K562 (cell line): ENCODE results near the gene MACROD2.

Experiments
- BRD4 ChIP-seq: fragments of 200-600 bp; sonication (generic); IDR thresholded peaks from 2 replicates; pipeline ENCODE4 v1.6.1; 2017; ENCODE audit warnings: inconsistent platforms
- CREM ChIP-seq: IDR thresholded peaks from 2 replicates; pipeline ENCODE4 v1.6.1; 2014; ENCODE audit warnings: antibody characterized with exemption, low read depth
- ELF1 ChIP-seq: fragments of 200-800 bp; sonication (Bioruptor generic); IDR thresholded peaks from 2 replicates; pipeline ENCODE4 v1.6.1; 2016; ENCODE audit warnings: missing genetic modification characterization, missing compliant biosample characterization
- EZH2 ChIP-seq: IDR thresholded peaks from 2 replicates; pipeline ENCODE4 v1.6.1; 2012; ENCODE audit warnings: low read depth, mild to moderate bottlenecking, inconsistent platforms, low read length, borderline replicate concordance
- GABPA ChIP-seq: fragments of 200-800 bp; sonication (Bioruptor generic); conservative IDR thresholded peaks from 2 replicates; pipeline ENCODE4 v1.6.1; 2016; ENCODE audit warnings: low read depth, missing genetic modification characterization, missing compliant biosample characterization
- GABPB1 ChIP-seq: sonication (generic); formaldehyde crosslinking; IDR thresholded peaks from 2 replicates; pipeline ENCODE4 v1.8.0; 2022; ENCODE audit warnings: mild to moderate bottlenecking, missing genetic modification reagents
- MEF2A ChIP-seq: IDR thresholded peaks from 2 replicates; pipeline ENCODE4 v1.6.1; 2011; ENCODE audit warnings: low read depth, mild to moderate bottlenecking, low read length, moderate library complexity; ENCODE audit not compliant: control insufficient read depth
- RBBP5 ChIP-seq: fragments of 200-600 bp; sonication (generic); IDR thresholded peaks from 2 replicates; pipeline ENCODE4 v1.6.1; 2012; ENCODE audit warnings: borderline replicate concordance, mild to moderate bottlenecking, low read length, control low read depth, inconsistent platforms; ENCODE audit not compliant: insufficient read depth, poor library complexity, severe bottlenecking
- REST ChIP-seq, 2 experiments: fragments of 450-650 bp; formaldehyde crosslinking in 1 of 2; IDR thresholded peaks; 2 replicates each; pipeline versions ENCODE4 v1.4.0 to v1.6.1; 2014 to 2020; ENCODE audit warnings: mild to moderate bottlenecking in 2 of 2, borderline replicate concordance in 1 of 2, low read depth in 1 of 2
- TAF7 ChIP-seq: fragments of 450-650 bp; IDR thresholded peaks from 2 replicates; pipeline ENCODE4 v1.6.1; 2016; ENCODE audit warnings: missing genetic modification characterization, missing compliant biosample characterization
- TF ChIP-seq, protein P1 (sequence below), 3 experiments: IDR thresholded peaks in 2 of 3; conservative IDR thresholded peaks in 1 of 3; 2 replicates each; pipeline ENCODE4 v1.5.1; 2011 to 2012; ENCODE audit warnings: low read length in 3 of 3, mild to moderate bottlenecking in 3 of 3, control low read depth in 2 of 3, improper control_type of control experiment in 1 of 3, inconsistent platforms in 1 of 3, low read depth in 1 of 3, mixed read lengths in 1 of 3, moderate library complexity in 1 of 3; ENCODE audit not compliant: insufficient read depth in 2 of 3
- TF ChIP-seq, protein P2 (sequence below): IDR thresholded peaks from 2 replicates; pipeline ENCODE4 v1.6.1; 2016; ENCODE audit warnings: missing genetic modification characterization, missing compliant biosample characterization

GRCh38 chr20:14193885-14194284 is 198.6 kb downstream of the MACROD2 start:
- TF ChIP-seq TAF7 (tag) (no peak), MEF2A (no peak), REST (IDR thresholded peaks at IDR 0.05; ENCODE audit: borderline replicate concordance) (no peak), REST (CRISPR knock-in tag; IDR thresholded peaks at IDR 0.05; ENCODE audit: low read depth) (no peak), CREM (no peak), BRD4 (no peak), RBBP5 (no peak), ELF1 (tag) (no peak), GABPB1 (CRISPR knock-in tag) (no peak), GABPA (no peak), EZH2 (no peak)
- TF ChIP-seq, protein P1, sequence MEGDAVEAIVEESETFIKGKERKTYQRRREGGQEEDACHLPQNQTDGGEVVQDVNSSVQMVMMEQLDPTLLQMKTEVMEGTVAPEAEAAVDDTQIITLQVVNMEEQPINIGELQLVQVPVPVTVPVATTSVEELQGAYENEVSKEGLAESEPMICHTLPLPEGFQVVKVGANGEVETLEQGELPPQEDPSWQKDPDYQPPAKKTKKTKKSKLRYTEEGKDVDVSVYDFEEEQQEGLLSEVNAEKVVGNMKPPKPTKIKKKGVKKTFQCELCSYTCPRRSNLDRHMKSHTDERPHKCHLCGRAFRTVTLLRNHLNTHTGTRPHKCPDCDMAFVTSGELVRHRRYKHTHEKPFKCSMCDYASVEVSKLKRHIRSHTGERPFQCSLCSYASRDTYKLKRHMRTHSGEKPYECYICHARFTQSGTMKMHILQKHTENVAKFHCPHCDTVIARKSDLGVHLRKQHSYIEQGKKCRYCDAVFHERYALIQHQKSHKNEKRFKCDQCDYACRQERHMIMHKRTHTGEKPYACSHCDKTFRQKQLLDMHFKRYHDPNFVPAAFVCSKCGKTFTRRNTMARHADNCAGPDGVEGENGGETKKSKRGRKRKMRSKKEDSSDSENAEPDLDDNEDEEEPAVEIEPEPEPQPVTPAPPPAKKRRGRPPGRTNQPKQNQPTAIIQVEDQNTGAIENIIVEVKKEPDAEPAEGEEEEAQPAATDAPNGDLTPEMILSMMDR (IDR thresholded peaks at IDR 0.05 in 2 of 3, conservative IDR thresholded peaks at IDR 0.05 in 1 of 3; ENCODE audit: insufficient read depth in 2 of 3, low read depth in 1 of 3, low read length in 3 of 3): no peak
- TF ChIP-seq, protein P2, sequence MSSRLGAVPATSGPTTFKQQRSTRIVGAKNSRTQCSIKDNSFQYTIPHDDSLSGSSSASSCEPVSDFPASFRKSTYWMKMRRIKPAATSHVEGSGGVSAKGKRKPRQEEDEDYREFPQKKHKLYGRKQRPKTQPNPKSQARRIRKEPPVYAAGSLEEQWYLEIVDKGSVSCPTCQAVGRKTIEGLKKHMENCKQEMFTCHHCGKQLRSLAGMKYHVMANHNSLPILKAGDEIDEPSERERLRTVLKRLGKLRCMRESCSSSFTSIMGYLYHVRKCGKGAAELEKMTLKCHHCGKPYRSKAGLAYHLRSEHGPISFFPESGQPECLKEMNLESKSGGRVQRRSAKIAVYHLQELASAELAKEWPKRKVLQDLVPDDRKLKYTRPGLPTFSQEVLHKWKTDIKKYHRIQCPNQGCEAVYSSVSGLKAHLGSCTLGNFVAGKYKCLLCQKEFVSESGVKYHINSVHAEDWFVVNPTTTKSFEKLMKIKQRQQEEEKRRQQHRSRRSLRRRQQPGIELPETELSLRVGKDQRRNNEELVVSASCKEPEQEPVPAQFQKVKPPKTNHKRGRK (tag): no peak
